Iris pigment epithelial cell (primary cell): Measurements from ENCODE around the gene ACP4.

Experiments
- DNase-seq: peaks from one replicate; pipeline ENCODE4 v3.0.0-alpha.2; 2011; ENCODE audit warnings: low read depth

The ACP4 gene

GRCh38 chr19:50822661-50823208 is 32.5 kb downstream of the ACP4 start:
- no peak for DNase-seq

DNA sequence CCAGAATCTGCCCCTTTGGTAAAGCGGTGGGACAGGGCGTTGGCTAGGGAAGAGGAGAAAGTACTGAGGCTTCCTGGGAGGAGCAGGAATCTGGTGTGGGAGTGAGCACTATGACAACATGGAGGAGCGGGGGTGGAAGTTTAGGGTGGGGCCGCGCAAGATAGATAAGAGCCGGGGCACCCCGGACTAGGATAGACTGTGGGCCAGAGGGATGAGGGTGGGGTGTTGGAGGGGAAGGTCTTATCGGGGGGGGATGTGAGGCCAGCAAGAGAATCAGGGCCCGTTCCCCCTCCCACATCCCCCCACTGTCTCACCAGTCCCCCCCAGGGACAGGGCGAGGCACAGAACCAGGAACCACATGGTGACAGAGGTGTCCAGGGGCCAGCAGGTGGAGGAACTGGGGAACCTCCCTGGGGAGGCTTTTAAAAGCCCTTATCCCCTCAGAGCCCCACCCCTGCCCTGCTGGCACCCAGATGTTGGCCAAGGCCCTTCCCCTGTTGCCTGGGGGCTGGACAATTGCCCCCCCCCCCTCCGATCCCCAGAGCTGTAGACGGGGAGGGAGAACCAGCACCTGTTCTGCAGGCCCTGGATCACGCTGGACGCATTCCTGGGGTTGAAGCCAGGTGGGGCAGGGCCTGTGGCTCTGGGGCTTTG is 33.3 kb downstream of the ACP4 start, which contains the start of gene KLK1:
TSS of gene KLK1 (minus strand) at position 399 of the 654 bp plus-strand sequence. CDS start at position 360, 39 bp downstream.
- no peak for DNase-seq

DNA sequence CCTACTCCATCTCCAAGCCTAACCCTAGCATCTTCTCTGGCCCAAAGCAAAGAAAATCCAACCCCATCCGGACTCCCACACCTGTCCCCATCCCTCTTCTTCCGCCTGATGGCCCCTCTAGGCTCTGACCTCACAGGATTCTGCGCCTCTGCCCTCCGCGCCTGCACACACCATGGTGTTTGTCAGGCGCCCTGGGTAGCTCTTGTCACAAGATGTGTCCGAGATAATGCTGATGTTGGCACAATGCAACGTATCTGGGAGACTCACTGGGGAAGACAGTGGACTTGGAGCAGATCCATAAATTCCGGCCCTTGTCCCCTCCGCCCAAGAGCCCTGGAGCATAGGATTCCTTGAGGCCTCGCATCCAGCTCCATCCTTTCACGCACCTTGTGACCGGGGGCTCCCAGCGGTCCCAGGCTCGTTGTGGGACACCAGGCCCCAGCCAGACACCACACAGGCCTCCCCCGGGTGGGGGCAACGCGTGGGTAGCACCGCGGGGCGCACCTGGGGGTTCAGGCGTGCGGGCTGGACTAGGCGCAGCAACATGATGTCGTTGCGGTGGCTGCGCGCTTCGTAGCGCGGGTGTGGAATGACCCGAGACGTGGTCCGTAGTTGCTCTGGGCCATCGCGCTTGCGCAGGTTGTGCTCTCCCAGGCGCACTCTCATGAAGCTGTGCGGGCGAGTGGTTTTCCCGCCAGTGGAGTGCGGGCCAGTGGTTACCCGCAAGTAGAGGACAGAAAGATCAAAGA is 36.5 kb downstream of the ACP4 start:
- no peak for DNase-seq

GRCh38 chr19:50827476-50827875 is 37.3 kb downstream of the ACP4 start:
- no peak for DNase-seq

- peak; percentile 26 for DNase-seq
These were observed 39.6 kb downstream of the ACP4 start for GRCh38 chr19:50829801-50830200.

DNA sequence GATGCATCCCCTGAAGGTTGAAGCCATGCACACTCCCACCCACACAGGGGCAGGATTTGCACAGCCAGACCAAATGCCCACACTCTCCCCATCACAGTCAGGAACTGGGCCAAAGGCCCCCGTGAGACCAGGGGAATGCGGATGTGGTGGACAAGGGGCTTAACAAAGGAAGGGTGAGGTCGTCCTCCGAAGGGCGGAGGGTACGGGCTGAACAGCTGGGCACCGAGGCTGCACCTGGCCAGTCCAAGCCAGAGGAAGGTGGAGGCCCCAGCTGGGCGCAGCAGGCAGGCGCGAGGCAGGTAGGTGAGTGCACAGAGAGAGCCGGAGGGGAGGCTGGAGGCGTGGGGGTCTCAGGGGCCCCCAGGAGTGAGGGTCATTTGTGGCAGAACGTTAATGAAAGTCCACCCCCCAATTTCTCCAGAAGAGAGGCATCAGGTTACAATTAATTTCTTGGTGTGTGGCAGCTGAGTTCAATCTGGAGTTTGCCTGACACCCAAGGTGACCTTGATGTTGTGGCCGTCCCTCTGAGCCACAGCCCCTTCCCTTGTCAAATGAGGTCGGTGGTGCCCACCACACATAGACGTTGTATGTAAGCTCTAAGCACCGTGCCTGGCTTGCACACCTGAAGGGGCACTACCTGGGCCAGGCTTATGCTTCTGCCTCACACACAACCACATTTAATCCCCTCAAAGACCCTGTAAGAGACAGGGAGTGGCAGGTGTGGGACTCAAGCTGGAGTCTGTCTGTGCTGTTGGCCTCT is 40.2 kb downstream of the ACP4 start:
- DNase-seq = no peak

- DNase-seq = no peak
These were observed 40.8 kb downstream of the ACP4 start for GRCh38 chr19:50831026-50831396.

- no peak for DNase-seq
These were observed 42.5 kb downstream of the ACP4 start for GRCh38 chr19:50832666-50833065.

GRCh38 chr19:50833117-50833801 is 43.0 kb downstream of the ACP4 start, which contains the start of gene KLK15:
Gene KLK15 (minus strand): TSS chr19:50833574. CDS start chr19:50831492, 2,082 bp downstream.
- DNase-seq = no peak

DNA sequence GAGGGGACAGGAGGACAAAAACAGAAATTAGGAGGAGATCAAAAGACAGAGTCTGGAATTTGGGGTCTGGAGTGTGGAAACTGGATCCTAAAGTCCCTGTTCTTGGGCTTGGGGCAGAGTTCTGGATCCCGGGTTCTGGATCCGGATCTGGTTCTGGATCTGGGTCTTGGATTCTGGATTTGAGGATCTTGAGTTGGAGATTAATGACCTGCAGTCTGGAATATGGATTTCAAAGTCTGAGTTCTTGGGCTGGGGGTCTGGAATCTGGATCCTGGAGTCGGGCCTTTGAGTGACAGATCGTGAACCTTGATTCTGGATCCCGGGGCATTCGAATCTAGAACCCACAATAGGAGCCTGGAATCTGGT is 43.6 kb downstream of the ACP4 start:
- DNase-seq = no peak

GRCh38 chr19:50835103-50835784 is 45.0 kb downstream of the ACP4 start:
- peak; percentile 16 for DNase-seq

- peak; percentile 66 for DNase-seq
These were observed 45.7 kb downstream of the ACP4 start for GRCh38 chr19:50835785-50836542.

GRCh38 chr19:50836543-50837195 is 46.5 kb downstream of the ACP4 start:
- no peak for DNase-seq

GRCh38 chr19:50837300-50837699 is 47.1 kb downstream of the ACP4 start:
- DNase-seq = no peak

DNA sequence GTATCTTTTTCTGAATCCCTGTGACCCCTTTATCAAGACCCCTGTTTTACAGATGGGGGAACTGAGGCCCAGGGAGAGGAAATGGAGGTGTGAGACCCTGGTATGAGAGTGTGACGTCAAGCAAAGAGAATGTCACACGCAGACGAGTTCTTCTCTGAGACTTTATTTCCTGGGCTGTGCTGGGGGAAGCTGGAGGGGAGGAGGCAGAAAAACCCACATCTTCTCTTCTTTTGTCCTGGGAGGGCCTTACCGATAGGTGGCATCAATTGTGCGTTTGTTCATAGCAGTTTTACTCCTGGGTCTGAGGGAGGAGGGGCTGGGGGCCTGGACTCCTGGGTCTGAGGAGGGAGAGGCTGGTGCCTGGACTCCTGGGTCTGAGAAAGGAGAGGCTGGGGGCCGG is 48.0 kb downstream of the ACP4 start:
- DNase-seq = peak; percentile 12

DNA sequence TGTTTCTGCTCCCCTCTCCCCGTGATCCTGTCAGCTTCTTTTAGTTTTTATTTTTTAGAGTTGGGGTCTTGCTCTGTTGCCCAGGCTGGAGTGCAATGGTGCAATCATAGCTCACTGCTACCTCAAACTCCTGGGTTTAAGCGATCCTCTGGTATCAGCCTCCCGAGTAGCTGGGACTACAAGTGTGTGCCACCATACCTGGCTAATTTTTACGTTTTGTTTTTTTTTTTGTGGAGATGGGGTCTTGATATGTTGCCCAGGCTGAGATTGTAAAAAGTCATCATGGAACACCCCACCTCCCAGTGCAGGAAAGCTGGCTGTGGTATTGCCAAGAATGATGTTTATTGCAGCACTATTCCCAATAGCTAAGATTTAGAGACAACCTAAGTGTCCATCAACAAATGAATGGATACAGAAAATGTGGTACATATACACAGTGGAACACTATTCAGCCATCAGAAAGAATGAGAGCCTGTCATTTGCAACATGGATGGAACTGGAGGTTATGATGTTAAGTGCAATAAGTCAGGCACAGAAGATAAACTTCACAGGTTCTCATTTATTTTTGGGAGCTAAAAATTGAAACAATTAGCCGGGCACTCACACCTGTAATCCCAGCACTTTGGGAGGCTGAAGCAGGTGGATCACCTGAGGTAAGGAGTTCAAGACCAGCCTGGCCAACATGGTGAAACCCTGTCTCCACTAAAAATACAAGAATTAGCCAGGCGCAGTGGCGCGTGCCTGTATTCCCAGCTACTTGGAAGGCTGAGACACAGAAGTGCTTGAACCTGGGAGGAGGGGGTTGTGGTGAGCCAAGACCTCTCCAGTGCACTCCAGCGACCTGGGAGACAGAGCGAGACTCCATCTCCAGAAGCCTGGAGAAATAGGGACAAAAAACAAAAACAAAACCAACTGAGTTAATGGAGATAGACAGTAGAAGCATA is 49.8 kb downstream of the ACP4 start:
- no peak for DNase-seq

DNA sequence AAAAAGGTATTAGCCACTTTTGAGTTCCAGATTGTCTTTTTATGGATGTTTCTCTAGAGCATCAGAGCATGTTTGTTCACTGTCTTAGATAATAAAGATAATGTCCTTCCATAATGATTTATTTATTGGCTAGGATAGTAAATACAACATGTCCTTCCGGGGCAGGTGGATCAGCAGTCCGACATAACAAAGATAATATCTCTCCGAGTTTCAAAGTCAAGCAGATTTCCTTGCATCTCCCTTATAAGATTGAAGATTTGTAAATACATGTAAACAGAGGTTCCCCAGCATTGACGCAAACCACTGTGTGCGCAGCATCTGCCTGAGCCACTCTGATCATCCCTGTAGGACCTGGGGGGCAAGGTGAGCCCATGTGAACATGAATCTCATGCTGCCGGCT is 51.9 kb downstream of the ACP4 start:
- DNase-seq = no peak

DNA sequence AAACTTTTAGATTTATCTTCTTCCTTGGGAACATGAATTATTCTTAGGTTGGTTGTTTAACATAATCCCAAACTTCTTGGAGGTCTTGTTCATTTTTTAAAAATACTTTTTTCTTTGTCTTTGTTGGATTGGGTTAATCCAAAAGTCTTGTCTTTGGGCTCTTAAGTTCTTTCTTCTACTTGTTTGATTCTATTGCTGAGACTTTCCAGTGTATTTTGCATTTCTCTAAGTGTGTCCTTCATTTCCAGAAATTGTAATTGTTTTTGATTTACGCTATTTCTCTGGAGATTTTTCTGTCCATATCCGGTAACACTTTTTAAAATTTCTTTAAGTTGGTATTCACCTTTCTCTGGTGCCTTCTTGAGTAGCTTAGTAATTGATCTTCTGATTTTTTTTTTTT is 53.0 kb downstream of the ACP4 start:
- DNase-seq = no peak

- no peak for DNase-seq
These were observed 53.5 kb downstream of the ACP4 start for GRCh38 chr19:50843701-50844221.
